Activated naive CD8-positive, alpha-beta T cell treated with anti-CD3 and anti-CD28 coated beads for 36 hours (primary cell): ENCODE results near the gene TRPC4AP. TPM values are rescaled to one million over a fixed set of nuclear protein-coding genes. Genes with fewer than 3 reads are reported as not detected.

ENCODE experiments used
- DNase-seq: peaks from one replicate; pipeline ENCODE4 v3.0.0; 2021
- H3K27ac Mint-ChIP-seq: one replicate; pipeline ENCODE4 v1.8.0; 2022; ENCODE audit warnings: mild to moderate bottlenecking, moderate library complexity, mixed read lengths
- H3K27me3 Mint-ChIP-seq: one replicate; pipeline ENCODE4 v1.8.0; 2022; ENCODE audit warnings: mild to moderate bottlenecking, mixed read lengths
- H3K36me3 Mint-ChIP-seq: one replicate; pipeline ENCODE4 v1.8.0; 2021; ENCODE audit warnings: mild to moderate bottlenecking, mixed read lengths
- H3K4me1 Mint-ChIP-seq: one replicate; pipeline ENCODE4 v1.8.0; 2021; ENCODE audit warnings: mixed read lengths
- H3K4me3 Mint-ChIP-seq: one replicate; pipeline ENCODE4 v1.8.0; 2022; ENCODE audit warnings: mild to moderate bottlenecking, moderate library complexity, mixed read lengths
- H3K9me3 Mint-ChIP-seq: one replicate; pipeline ENCODE4 v1.8.0; 2022; ENCODE audit warnings: mixed read lengths
- total RNA-seq, 2 experiments: library from RNA; stranded (reverse); gene quantifications; one replicate each; pipeline ENCODE4 v1.2.3, GENCODE V29; 2021

TRPC4AP gene
- total RNA-seq, 2 experiments from 2014 or later: 39.6 to 43.1 TPM

GRCh38 chr20:34955231-34956040 is 137.2 kb downstream of the TRPC4AP start, which contains the start of the genes GSS and MYH7B:
Gene GSS (minus strand): TSS chr20:34955806. CDS start chr20:34951852, 3,954 bp downstream.
Gene MYH7B (plus strand): TSS chr20:34955868. CDS start chr20:34978006, 22,138 bp downstream.
- Mint-ChIP-seq H3K27ac (peak within 1 kb of the TSS; percentile 98), H3K4me1 (peaks cover 17% of the 10 kb centered on the region), H3K27me3 (no peaks in the 10 kb centered on the region), H3K36me3 (peaks cover 7% of the 10 kb centered on the region), H3K4me3 (peak within 1 kb of the TSS; percentile 99), H3K9me3 (no peaks in the 10 kb centered on the region)
- peak; percentile 98 for DNase-seq

- Mint-ChIP-seq H3K27me3 (no peaks in the 10 kb centered on the region), H3K4me3 (peak overlapping the region; percentile 99), H3K27ac (peak overlapping the region; percentile 98), H3K36me3 (peaks cover 11% of the 10 kb centered on the region), H3K4me1 (peaks cover 17% of the 10 kb centered on the region), H3K9me3 (no peaks in the 10 kb centered on the region)
- DNase-seq: no peak
Observed at GRCh38 chr20:34954904-34955230, 137.7 kb downstream of the TRPC4AP start.

GRCh38 chr20:34953960-34954359 is 138.6 kb downstream of the TRPC4AP start:
- peaks cover 17% of the 10 kb centered on the region for H3K4me1 Mint-ChIP-seq
- no peaks in the 10 kb centered on the region for H3K9me3 Mint-ChIP-seq
- H3K27ac Mint-ChIP-seq: no peak overlapping the region
- DNase-seq: no peak
- no peaks in the 10 kb centered on the region for H3K27me3 Mint-ChIP-seq
- H3K4me3 Mint-ChIP-seq: peak overlapping the region; percentile 6
- H3K36me3 Mint-ChIP-seq: peaks cover 12% of the 10 kb centered on the region

GRCh38 chr20:34952671-34953070 is 139.9 kb downstream of the TRPC4AP start:
- Mint-ChIP-seq H3K4me1 (peaks cover 17% of the 10 kb centered on the region), H3K27ac (no peak overlapping the region), H3K27me3 (no peaks in the 10 kb centered on the region)

More at GRCh38 chr20:34952671-34953070, 139.9 kb downstream of the TRPC4AP start:
- H3K4me3 Mint-ChIP-seq: no peak overlapping the region
- DNase-seq: no peak
- peaks cover 12% of the 10 kb centered on the region for H3K36me3 Mint-ChIP-seq
- no peaks in the 10 kb centered on the region for H3K9me3 Mint-ChIP-seq

Other genes with a start within 250 kb of the TRPC4AP start
- 10 to 100 TPM; 10.5 to 10.9 TPM for gene GGT7, start 220.0 kb downstream of the TRPC4AP start, total RNA-seq
- 10 to 100 TPM in 1 of 2 experiments, 1 to 10 TPM in 1; 8.7 to 11.0 TPM for gene ACSS2, start 216.2 kb downstream of the TRPC4AP start, total RNA-seq
- gene GSS, start 137.0 kb downstream of the TRPC4AP start, total RNA-seq: 10 to 100 TPM; 48.0 to 50.3 TPM
- under 1 TPM; 0.30 to 0.33 TPM for gene MYH7B, start 136.9 kb downstream of the TRPC4AP start, total RNA-seq
- 10 to 100 TPM; 15.3 to 15.9 TPM for gene EDEM2, start 54.5 kb upstream of the TRPC4AP start, total RNA-seq
- gene PROCR, start 79.3 kb upstream of the TRPC4AP start, total RNA-seq: 1 to 10 TPM; 4.4 to 4.5 TPM
- gene MMP24, start 133.9 kb upstream of the TRPC4AP start, total RNA-seq: not detected
- 10 to 100 TPM; 27.2 to 27.4 TPM for gene MMP24OS, start 185.3 kb upstream of the TRPC4AP start, total RNA-seq
- 100 to 1,000 TPM; 172 to 179 TPM for gene EIF6, start 192.0 kb upstream of the TRPC4AP start, total RNA-seq
- gene FAM83C, start 199.6 kb upstream of the TRPC4AP start, total RNA-seq: not detected